ENCODE results near the gene PARS2.

GRCh38 chr1:54723985-54724384 is 40.3 kb downstream of the PARS2 start:
- TF ChIP-seq HDGF (IDR thresholded peaks at IDR 0.05; ENCODE audit: borderline replicate concordance) (no peak), SP1 (IDR thresholded peaks at IDR 0.05) (no peak), SUZ12 (IDR thresholded peaks at IDR 0.05) (no peak), BHLHE40 (IDR thresholded peaks at IDR 0.05; ENCODE audit: borderline replicate concordance) (no peak), PKNOX1 (IDR thresholded peaks at IDR 0.05) (no peak), FOXM1 (IDR thresholded peaks at IDR 0.05; ENCODE audit: borderline replicate concordance) (no peak), ZNF384 (IDR thresholded peaks at IDR 0.05) (no peak), FOXK2 (IDR thresholded peaks at IDR 0.05) (no peak), ARNT (IDR thresholded peaks at IDR 0.05) (no peak), NFRKB (IDR thresholded peaks at IDR 0.05) (no peak), TARDBP (IDR thresholded peaks at IDR 0.05) (no peak), ELF4 (IDR thresholded peaks at IDR 0.05) (no peak)

All from HEK293T (cell line).